ENCODE data around the gene ZNF98. TPM values are rescaled to one million over a fixed set of nuclear protein-coding genes. Genes with fewer than 3 reads are reported as not detected.

The ZNF98 gene
- total RNA-seq, 4 donors from 2014 or later = 0.17 to 2.2 TPM; not detected in 2

GRCh38 chr19:22426901-22427300, 4.8 kb upstream of the ZNF98 start:
- no peak for DNase-seq (ENCODE audit: low spot score in 2 of 2)
- 31 to 51% methylated on average over 8 of the region's 8 CpGs for WGBS, 2 donors
- H3K4me3 ChIP-seq (ENCODE audit: low read depth, poor library complexity, severe bottlenecking) = no peak overlapping the region
- TF ChIP-seq POLR2A (IDR thresholded peaks at IDR 0.05) (no peak), CTCF (IDR thresholded peaks at IDR 0.05) (no peak)
- intact Hi-C loops (cut with DNase I; ENCODE audit: low total_unique reads) = no loop called here

GRCh38 chr19:22421797-22422196, 349 bp downstream of the ZNF98 start:
- WGBS, 2 donors = 4 to 5% methylated on average over 19 to 20 of the region's 20 CpGs
- DNase-seq (ENCODE audit: low spot score in 2 of 2) = no peak
- H3K4me3 ChIP-seq (ENCODE audit: low read depth, poor library complexity, severe bottlenecking) = no peak overlapping the region
- no peak for TF ChIP-seq POLR2A (IDR thresholded peaks at IDR 0.05)
- TF ChIP-seq CTCF (IDR thresholded peaks at IDR 0.05) = no peak
- intact Hi-C loops (cut with DNase I; ENCODE audit: low total_unique reads) = no loop called here

GRCh38 chr19:22354665-22355064, 67.5 kb downstream of the ZNF98 start:
- no peak overlapping the region for H3K4me3 ChIP-seq (ENCODE audit: low read depth, poor library complexity, severe bottlenecking)
- TF ChIP-seq POLR2A (IDR thresholded peaks at IDR 0.05) (no peak), CTCF (IDR thresholded peaks at IDR 0.05) (no peak)
- no peak for DNase-seq (ENCODE audit: low spot score in 2 of 2)
- intact Hi-C loops (cut with DNase I; ENCODE audit: low total_unique reads) = no loop called here
- WGBS, 2 donors = 56 to 66% methylated on average over 2 of the region's 2 CpGs

Other genes starting within 250 kb of the ZNF98 start
- gene ZNF676, start 225.4 kb downstream of the ZNF98 start, total RNA-seq = under 1 TPM in 3 of 4 donors, not detected in 1; 0.34 to 0.75 (median 0.61) TPM
- gene ZNF729, start 135.9 kb downstream of the ZNF98 start, total RNA-seq = not detected
- under 1 TPM; 0.08 to 0.84 (median 0.23) TPM for gene ZNF492, start 212.0 kb upstream of the ZNF98 start, total RNA-seq